Esophagus squamous epithelium (tissue), 4 donors: ENCODE data around the gene DAPK2.

Experiments used
- POLR2A ChIP-seq, 4 donors: fragments of 450-650 bp; IDR thresholded peaks; one replicate each; pipeline ENCODE4 v1.6.1; 2017; ENCODE audit warnings: antibody characterized with exemption in 4 of 4, mild to moderate bottlenecking in 4 of 4, moderate library complexity in 3 of 4
- TF ChIP-seq, protein P1 (sequence below), 6 experiments: fragments of 450-650 bp in 4 of 6; fragments of 200-600 bp in 2 of 6; sonication (generic) in 2 of 6; IDR thresholded peaks; one replicate each; pipeline ENCODE4 v1.5.1; 2016 to 2019; ENCODE audit warnings: antibody characterized with exemption in 6 of 6, mild to moderate bottlenecking in 4 of 6, moderate library complexity in 4 of 6

DNA sequence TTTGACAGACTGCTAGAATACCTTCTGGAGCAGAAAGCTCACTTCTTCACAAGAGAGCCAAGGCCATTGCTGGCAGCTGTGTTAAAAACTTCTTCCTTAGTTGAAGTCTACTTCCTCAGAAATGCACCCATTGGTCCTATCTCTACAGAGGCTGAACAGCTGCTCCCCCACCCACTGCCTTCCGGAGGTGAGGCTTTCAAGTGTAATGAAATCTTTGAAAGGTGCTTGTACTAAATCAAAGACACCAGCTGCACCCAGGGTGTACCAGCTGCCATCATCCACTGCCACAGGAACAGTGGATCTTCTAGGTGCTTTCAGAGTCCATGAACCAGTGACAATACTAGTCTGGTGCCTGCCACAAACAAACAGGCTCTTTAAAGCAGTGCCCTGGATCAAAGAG is 186.1 kb downstream of the DAPK2 start:
- TF ChIP-seq, protein P1, sequence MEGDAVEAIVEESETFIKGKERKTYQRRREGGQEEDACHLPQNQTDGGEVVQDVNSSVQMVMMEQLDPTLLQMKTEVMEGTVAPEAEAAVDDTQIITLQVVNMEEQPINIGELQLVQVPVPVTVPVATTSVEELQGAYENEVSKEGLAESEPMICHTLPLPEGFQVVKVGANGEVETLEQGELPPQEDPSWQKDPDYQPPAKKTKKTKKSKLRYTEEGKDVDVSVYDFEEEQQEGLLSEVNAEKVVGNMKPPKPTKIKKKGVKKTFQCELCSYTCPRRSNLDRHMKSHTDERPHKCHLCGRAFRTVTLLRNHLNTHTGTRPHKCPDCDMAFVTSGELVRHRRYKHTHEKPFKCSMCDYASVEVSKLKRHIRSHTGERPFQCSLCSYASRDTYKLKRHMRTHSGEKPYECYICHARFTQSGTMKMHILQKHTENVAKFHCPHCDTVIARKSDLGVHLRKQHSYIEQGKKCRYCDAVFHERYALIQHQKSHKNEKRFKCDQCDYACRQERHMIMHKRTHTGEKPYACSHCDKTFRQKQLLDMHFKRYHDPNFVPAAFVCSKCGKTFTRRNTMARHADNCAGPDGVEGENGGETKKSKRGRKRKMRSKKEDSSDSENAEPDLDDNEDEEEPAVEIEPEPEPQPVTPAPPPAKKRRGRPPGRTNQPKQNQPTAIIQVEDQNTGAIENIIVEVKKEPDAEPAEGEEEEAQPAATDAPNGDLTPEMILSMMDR (IDR thresholded peaks at IDR 0.05): no peak
- peak in 1 of 4 donors; percentile 13 for TF ChIP-seq POLR2A (IDR thresholded peaks at IDR 0.05)
